GM03348 (cell line): ENCODE measurements around the gene FLRT1.

Source experiments
- DNase-seq: peaks from one replicate; pipeline ENCODE4 v3.0.0; 2012; ENCODE audit warnings: low spot score

The FLRT1 gene

GRCh38 chr11:64067230-64067993 is 31.7 kb downstream of the FLRT1 start:
- no peak for DNase-seq

GRCh38 chr11:64068705-64069400 is 33.1 kb downstream of the FLRT1 start:
- no peak for DNase-seq

DNA sequence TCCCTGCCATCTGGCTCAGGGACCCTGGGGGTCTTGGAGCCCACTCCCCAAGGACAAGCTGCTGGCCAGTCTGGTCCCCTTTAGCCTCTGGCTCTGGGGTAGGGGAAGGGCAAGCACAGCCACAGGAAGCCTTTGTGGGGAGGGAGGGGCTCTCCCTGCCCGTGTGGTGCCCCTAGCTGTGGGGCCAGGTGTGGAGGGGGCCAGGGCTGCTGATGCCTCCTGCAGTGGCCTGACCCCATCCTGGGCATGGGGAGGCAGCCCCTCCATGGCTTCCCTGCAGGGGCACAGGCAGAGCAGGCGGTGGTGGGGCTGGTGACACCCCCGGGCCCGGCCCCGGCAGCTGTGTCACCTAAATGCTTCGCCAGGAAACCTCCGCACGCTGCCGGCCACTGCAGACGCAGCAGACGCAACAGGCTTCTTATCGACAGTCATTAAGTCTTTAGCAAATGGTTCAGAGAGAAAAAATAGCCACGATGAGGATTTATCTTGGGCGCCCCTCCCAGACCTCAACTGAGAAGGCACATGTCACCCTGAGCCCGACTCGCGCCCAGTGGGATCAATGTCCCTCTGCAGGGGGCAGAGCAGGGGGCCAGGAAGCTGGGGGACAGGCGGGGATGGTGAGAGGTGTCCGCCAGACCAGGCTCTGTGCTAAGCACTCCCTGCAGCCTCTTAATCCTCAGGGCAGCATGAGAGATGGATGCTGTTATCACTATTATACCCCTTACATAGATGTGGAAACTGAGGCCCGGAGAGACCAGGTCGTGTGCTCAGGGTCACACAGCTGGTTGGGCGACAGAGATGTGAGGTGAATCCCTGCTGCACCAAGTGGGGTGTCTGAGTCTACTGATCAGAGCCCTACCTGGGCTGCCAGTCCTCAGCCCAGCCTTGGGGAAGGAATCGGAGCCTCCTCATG is 33.9 kb downstream of the FLRT1 start:
- DNase-seq, result no peak

DNA sequence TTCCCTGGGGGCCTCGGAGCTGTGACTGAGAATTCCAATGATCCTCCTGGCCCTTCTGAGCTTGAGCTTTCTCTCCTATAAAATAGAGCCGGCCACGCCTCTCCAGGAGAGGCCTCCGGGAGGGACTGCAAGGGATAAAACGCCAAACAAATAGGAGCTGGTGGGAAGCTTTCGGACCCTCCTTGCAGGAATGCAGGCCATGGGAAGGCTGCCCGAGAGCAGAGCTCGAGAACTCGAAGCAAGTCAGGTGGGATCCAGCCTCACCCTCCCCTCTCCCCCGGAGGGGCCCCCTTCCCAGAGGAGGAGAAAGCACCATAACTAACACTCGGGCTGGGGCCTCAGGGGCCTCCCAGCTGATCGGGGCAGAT is 34.6 kb downstream of the FLRT1 start:
- no peak for DNase-seq

DNA sequence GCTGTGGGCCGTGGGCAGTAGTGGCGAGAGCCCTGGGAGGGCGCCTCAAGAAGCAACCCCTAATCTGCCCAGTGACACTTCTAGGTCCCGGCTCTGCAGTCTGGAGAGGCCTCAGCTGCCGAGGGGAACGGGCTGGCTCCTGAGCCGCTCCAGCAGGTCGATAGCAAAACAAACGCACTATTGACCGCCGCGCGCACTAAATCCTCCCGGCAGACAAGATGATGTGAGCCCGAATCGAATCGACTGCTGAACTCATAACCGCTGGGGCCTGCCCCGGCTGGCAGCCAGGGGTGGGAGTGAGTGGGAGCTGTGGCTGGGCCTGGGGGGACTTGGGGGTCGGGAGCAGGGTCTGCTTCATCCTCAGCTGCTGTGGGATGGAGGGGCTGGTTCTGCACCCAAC is 36.1 kb downstream of the FLRT1 start:
- no peak for DNase-seq

DNA sequence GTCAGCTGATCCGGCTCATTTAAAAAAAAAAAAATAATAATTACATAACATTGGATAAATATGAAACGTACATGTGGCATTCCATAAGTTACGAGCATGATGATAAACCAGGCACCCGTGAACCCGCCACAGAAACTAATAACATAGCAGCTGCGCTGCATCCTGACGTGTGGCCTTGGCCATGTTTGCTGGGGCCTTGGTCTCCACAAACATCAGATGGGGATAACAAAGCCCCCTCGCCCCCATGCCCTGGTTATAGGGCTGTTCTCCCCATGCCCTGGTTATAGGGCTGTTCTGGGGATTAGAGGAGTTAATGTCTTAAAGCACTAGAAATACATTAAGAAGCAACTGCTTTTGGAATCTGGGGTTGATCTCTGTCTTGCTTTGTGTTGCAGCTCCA is 36.7 kb downstream of the FLRT1 start:
- DNase-seq, result no peak

DNA sequence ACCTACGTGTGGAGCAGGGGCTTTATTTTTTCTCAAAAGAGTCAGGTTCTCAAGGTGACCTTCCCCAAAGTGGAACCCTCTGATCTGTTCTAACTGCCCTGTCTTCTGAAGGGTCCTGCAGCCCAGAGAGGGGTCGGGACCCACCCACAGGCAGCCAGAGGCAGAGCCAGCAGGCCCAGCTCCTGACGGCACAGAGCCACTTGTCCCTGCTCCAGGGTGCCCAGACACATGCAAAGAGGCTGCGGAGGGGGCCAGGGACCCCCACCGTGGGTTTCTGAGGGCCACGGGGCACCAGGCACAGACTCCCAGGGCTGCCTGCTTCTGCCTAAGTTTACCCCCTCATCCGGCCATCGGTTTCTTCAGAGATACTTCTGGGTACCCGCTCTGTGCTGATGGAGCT is 37.1 kb downstream of the FLRT1 start:
- DNase-seq, result no peak

- DNase-seq, result no peak
Measured at GRCh38 chr11:64073542-64073941, 37.8 kb downstream of the FLRT1 start.

DNA sequence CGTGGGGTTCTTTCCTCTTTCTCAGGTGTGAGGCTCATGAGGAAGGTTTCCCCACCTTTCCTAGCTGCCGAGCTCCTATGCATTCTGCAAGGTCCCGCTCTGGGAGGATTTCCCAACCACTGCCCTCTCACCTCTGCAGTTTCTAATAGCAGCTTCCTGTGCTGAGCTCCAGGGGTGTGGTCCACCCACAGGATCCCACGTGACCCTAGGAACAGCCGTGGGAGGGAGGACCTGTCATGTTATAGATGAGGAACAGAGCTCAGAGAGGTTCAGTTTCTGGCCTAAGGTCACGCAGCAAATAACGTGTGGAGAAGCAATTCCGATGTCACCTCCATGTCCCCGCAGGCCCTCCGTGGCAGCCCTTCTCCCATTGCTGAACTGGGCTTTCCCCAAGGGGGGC is 38.5 kb downstream of the FLRT1 start:
- DNase-seq, result no peak

GRCh38 chr11:64076758-64077157 is 41.0 kb downstream of the FLRT1 start:
- DNase-seq, result no peak

DNA sequence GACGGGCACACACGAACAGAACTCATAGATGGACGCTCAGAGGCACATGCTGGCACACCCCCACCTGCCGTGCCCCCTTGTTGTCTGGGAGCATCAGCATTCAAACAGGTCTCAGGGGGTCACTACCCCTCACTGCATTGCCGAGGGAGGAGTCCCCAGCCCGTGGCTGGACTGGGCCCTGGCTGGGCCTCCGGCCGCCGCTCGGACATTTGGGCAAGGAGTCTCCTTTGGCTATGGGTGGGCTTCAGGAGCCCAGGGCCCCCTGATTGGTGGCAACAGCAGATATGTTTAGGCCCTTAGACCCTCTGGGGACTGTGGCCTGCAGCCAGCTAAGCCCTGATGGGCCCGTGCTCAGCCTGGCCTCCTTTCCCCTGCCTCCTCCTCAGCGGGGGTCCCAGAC is 41.9 kb downstream of the FLRT1 start:
- no peak for DNase-seq

GRCh38 chr11:64078284-64078683 is 42.6 kb downstream of the FLRT1 start:
- no peak for DNase-seq

GRCh38 chr11:64078905-64079304 is 43.2 kb downstream of the FLRT1 start:
- no peak for DNase-seq

GRCh38 chr11:64080390-64080789 is 44.7 kb downstream of the FLRT1 start:
- DNase-seq, result no peak

DNA sequence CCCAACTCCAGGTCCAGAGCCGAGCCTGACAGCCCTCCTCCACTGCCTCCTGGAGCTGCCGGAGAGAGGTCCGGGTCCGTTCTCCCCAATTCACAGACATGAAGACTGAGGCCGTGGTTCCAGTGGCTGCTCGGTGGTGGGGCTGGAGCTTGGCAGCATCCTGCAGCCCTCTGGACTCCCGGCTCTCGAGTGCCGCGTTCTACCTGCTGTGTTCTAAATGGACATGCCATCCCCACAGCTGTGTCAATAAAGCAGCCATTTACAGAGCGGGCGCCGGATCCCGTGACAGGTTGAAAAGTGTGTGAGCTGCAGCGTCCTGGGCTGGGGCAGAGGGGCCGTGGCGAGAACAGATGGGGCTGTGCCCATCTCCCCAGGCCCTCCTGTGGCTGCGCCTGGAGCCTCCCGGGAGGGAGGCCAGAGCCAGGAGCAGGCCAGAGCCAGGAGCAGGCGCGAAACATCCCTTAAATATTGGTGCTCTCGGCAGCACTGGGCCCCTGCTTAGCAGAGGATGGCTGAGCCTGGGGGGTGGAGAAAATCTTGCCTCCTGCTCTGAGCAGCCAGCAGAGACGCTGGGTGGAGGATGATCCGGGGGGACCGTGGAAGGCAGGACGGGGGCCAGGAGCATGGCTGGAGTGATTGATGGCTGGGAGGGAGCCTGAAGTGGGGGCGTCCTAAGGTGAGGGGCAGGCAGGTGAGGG is 46.2 kb downstream of the FLRT1 start:
- DNase-seq, result no peak

GRCh38 chr11:64083398-64084080 is 47.8 kb downstream of the FLRT1 start:
- DNase-seq, result no peak

GRCh38 chr11:64084146-64084950 is 48.6 kb downstream of the FLRT1 start:
- no peak for DNase-seq

GRCh38 chr11:64084951-64085710 is 49.4 kb downstream of the FLRT1 start:
- DNase-seq, result no peak
